Sciatic nerve (tissue), 2 donors: ENCODE measurements around the gene CERK. TPM values are rescaled to one million over a fixed set of nuclear protein-coding genes. Genes with fewer than 3 reads are reported as not detected.
"Not testable (repeated sequence)": the region's sequence is repeated elsewhere in the genome, so short reads cannot be mapped to it uniquely, and the experiment has no call there.

ENCODE experiments used
- ATAC-seq: fragments of 200-7000 bp; cut with Tn5 transposase; one replicate; pipeline ENCODE4 v1.9.1; 2020; ENCODE audit warnings: mild to moderate bottlenecking, moderate library complexity
- DNase-seq: peaks from one replicate; pipeline ENCODE4 v3.0.0-alpha.2; 2020; ENCODE audit warnings: low spot score
- intact Hi-C: fragments of 100-400 bp; cut with DNase I; formaldehyde crosslinking; loops from one replicate; pipeline ENCODE4 v1.14.2; 2022
- total RNA-seq: library from RNA; stranded (reverse); fragmentation: NEBNext Ultra II Directional; extraction: Animal tissue kit (Norgen Biotek cat#: 25700); gene quantifications from one replicate; pipeline ENCODE4 v1.2.1, GENCODE V29; 2021
- donor health status: DM: no; HTN: no; CAD: no.
- donor health status: DM: no; HTN: no; CAD: no.

Gene CERK
- total RNA-seq, 1 donor from 2014 or later = 27.3 TPM

GRCh38 chr22:46657996-46658947, 79.8 kb downstream of the CERK start:
- ATAC-seq (no peak), DNase-seq (no peak)
- intact Hi-C loops = no loop called here

- intact Hi-C loops = no loop called here
- no peak for ATAC-seq
These were observed 80.4 kb downstream of the CERK start for GRCh38 chr22:46657655-46657953.

GRCh38 chr22:46656856-46657654, 81.0 kb downstream of the CERK start:
- no peak for ATAC-seq
- no peak for DNase-seq
- intact Hi-C loops = no loop called here

More at GRCh38 chr22:46657655-46657953, 80.4 kb downstream of the CERK start:
- DNase-seq = no peak

GRCh38 chr22:46655861-46656608, 82.0 kb downstream of the CERK start:
- intact Hi-C loops = no loop called here
- no peak for DNase-seq
- ATAC-seq = no peak

GRCh38 chr22:46654927-46655595, 83.0 kb downstream of the CERK start:
- DNase-seq (no peak), ATAC-seq (no peak)
- intact Hi-C loops = no loop called here

- DNase-seq (no peak), ATAC-seq (no peak)
- intact Hi-C loops = no loop called here
These were observed 83.6 kb downstream of the CERK start for GRCh38 chr22:46654426-46654825.

- ATAC-seq = no peak
- DNase-seq = no peak
- intact Hi-C loops = no loop called here
These were observed 84.5 kb downstream of the CERK start for GRCh38 chr22:46653596-46653995.

GRCh38 chr22:46652847-46653331, 85.2 kb downstream of the CERK start:
- DNase-seq (no peak), ATAC-seq (peak; percentile 65)
- intact Hi-C loops = no loop called here

- DNase-seq = no peak
- peak; percentile 78 for ATAC-seq
- intact Hi-C loops = no loop called here
These were observed 85.8 kb downstream of the CERK start for GRCh38 chr22:46652081-46652846.

- ATAC-seq (no peak), DNase-seq (no peak)
- intact Hi-C loops = no loop called here
These were observed 86.7 kb downstream of the CERK start for GRCh38 chr22:46651316-46651715.

- intact Hi-C loops = no loop called here
- ATAC-seq = no peak
These were observed 87.8 kb downstream of the CERK start for GRCh38 chr22:46650078-46650810.

GRCh38 chr22:46649141-46650077, 88.6 kb downstream of the CERK start:
- DNase-seq (no peak), ATAC-seq (peak; percentile 45)
- intact Hi-C loops = no loop called here

More at GRCh38 chr22:46650078-46650810, 87.8 kb downstream of the CERK start:
- no peak for DNase-seq

- DNase-seq, ATAC-seq, intact Hi-C loops: not testable (repeated sequence)
These were observed 89.7 kb downstream of the CERK start for GRCh38 chr22:46648225-46648820.

- intact Hi-C loops = no loop called here
- ATAC-seq (no peak), DNase-seq (no peak)
These were observed 91.4 kb downstream of the CERK start for GRCh38 chr22:46646531-46647215.

GRCh38 chr22:46642840-46643480, 95.1 kb downstream of the CERK start:
- ATAC-seq, intact Hi-C loops, DNase-seq: not testable (repeated sequence)
